IPS-20b (cell line): Measurements from ENCODE around the gene DNAJC11.
"Not testable (repeated sequence)": the region's sequence is repeated elsewhere in the genome, so short reads cannot be mapped to it uniquely, and the experiment has no call there.

ENCODE experiments used
- H3K27ac ChIP-seq: one replicate; pipeline ENCODE4 v1.5.1; 2013; ENCODE audit warnings: low read length
- H3K27me3 ChIP-seq: 2 replicates; pipeline ENCODE4 v1.6.1; 2013; ENCODE audit warnings: mild to moderate bottlenecking, low read length, inconsistent platforms; ENCODE audit not compliant: insufficient read depth
- H3K36me3 ChIP-seq: 2 replicates; pipeline ENCODE4 v1.6.1; 2013; ENCODE audit warnings: low read depth, mild to moderate bottlenecking, inconsistent platforms, low read length, moderate library complexity; ENCODE audit not compliant: insufficient read depth
- H3K4me1 ChIP-seq: 2 replicates; pipeline ENCODE4 v1.6.1; 2013; ENCODE audit warnings: mild to moderate bottlenecking, control low read depth, inconsistent platforms, low read length, moderate library complexity; ENCODE audit not compliant: insufficient read depth
- H3K4me3 ChIP-seq: 2 replicates; pipeline ENCODE4 v1.5.1; 2013; ENCODE audit warnings: mild to moderate bottlenecking, low read length, inconsistent platforms
- H3K9ac ChIP-seq: 2 replicates; pipeline ENCODE4 v1.6.1; 2013; ENCODE audit warnings: low read depth, mild to moderate bottlenecking, inconsistent platforms, low read length, moderate library complexity
- H3K9me3 ChIP-seq: 2 replicates; pipeline ENCODE4 v1.6.1; 2013; ENCODE audit warnings: mild to moderate bottlenecking, low read depth, low read length, inconsistent platforms; ENCODE audit not compliant: insufficient read depth

Gene DNAJC11

GRCh38 chr1:6672558-6672957 lies 29.1 kb downstream of the DNAJC11 start:
- no peaks in the 10 kb centered on the region for H3K4me1 ChIP-seq
- peaks cover 65% of the 10 kb centered on the region for H3K36me3 ChIP-seq
- no peak overlapping the region for H3K27ac ChIP-seq
- H3K9ac ChIP-seq: no peak overlapping the region
- H3K4me3 ChIP-seq: no peak overlapping the region
- H3K9me3 ChIP-seq: no peaks in the 10 kb centered on the region
- H3K27me3 ChIP-seq: no peaks in the 10 kb centered on the region

- Histone ChIP-seq H3K9me3 (no peaks in the 10 kb centered on the region), H3K4me3 (no peak overlapping the region), H3K27me3 (no peaks in the 10 kb centered on the region), H3K9ac (no peak overlapping the region), H3K36me3 (peaks cover 54% of the 10 kb centered on the region), H3K27ac (no peak overlapping the region), H3K4me1 (no peaks in the 10 kb centered on the region)
Observed at GRCh38 chr1:6668503-6668902, 33.1 kb downstream of the DNAJC11 start.

GRCh38 chr1:6667139-6667538 lies 34.5 kb downstream of the DNAJC11 start:
- Histone ChIP-seq H3K9me3 (no peaks in the 10 kb centered on the region), H3K27me3 (no peaks in the 10 kb centered on the region), H3K9ac (no peak overlapping the region), H3K36me3 (peaks cover 48% of the 10 kb centered on the region), H3K4me3 (no peak overlapping the region), H3K4me1 (no peaks in the 10 kb centered on the region), H3K27ac (no peak overlapping the region)

GRCh38 chr1:6666696-6667095 lies 34.9 kb downstream of the DNAJC11 start:
- no peak overlapping the region for H3K9ac ChIP-seq
- no peaks in the 10 kb centered on the region for H3K9me3 ChIP-seq
- H3K27me3 ChIP-seq: no peaks in the 10 kb centered on the region
- no peaks in the 10 kb centered on the region for H3K4me1 ChIP-seq
- H3K27ac ChIP-seq: no peak overlapping the region
- H3K4me3 ChIP-seq: no peak overlapping the region
- peaks cover 44% of the 10 kb centered on the region for H3K36me3 ChIP-seq

GRCh38 chr1:6662468-6662867 lies 39.1 kb downstream of the DNAJC11 start:
- H3K36me3 ChIP-seq: peaks cover 41% of the 10 kb centered on the region
- H3K9me3 ChIP-seq: not testable (repeated sequence)

GRCh38 chr1:6660415-6661049 lies 41.1 kb downstream of the DNAJC11 start:
- Histone ChIP-seq H3K9ac (no peak overlapping the region), H3K27me3 (no peaks in the 10 kb centered on the region), H3K9me3 (no peaks in the 10 kb centered on the region), H3K4me3 (no peak overlapping the region), H3K27ac (no peak overlapping the region), H3K4me1 (no peaks in the 10 kb centered on the region), H3K36me3 (peaks cover 34% of the 10 kb centered on the region)

More at GRCh38 chr1:6662468-6662867, 39.1 kb downstream of the DNAJC11 start:
- not testable (repeated sequence) for H3K27ac ChIP-seq, H3K27me3 ChIP-seq, H3K9ac ChIP-seq, H3K4me3 ChIP-seq, H3K4me1 ChIP-seq

GRCh38 chr1:6658359-6659060 lies 43.1 kb downstream of the DNAJC11 start:
- H3K27ac ChIP-seq: no peak overlapping the region
- no peaks in the 10 kb centered on the region for H3K9me3 ChIP-seq
- no peak overlapping the region for H3K4me3 ChIP-seq
- peaks cover 36% of the 10 kb centered on the region for H3K36me3 ChIP-seq
- H3K27me3 ChIP-seq: no peaks in the 10 kb centered on the region
- no peak overlapping the region for H3K9ac ChIP-seq
- no peaks in the 10 kb centered on the region for H3K4me1 ChIP-seq

- Histone ChIP-seq H3K4me3 (no peak overlapping the region), H3K36me3 (peaks cover 44% of the 10 kb centered on the region), H3K27me3 (no peaks in the 10 kb centered on the region), H3K9ac (no peak overlapping the region), H3K4me1 (no peaks in the 10 kb centered on the region), H3K9me3 (no peaks in the 10 kb centered on the region), H3K27ac (no peak overlapping the region)
Observed at GRCh38 chr1:6657138-6657537, 44.5 kb downstream of the DNAJC11 start.

GRCh38 chr1:6653436-6654290 lies 48.0 kb downstream of the DNAJC11 start:
- Histone ChIP-seq H3K9ac (no peak overlapping the region), H3K4me1 (no peaks in the 10 kb centered on the region), H3K27me3 (no peaks in the 10 kb centered on the region), H3K27ac (no peak overlapping the region), H3K4me3 (no peak overlapping the region), H3K36me3 (peaks cover 61% of the 10 kb centered on the region), H3K9me3 (no peaks in the 10 kb centered on the region)

GRCh38 chr1:6652986-6653385 lies 48.6 kb downstream of the DNAJC11 start:
- Histone ChIP-seq H3K9me3 (no peaks in the 10 kb centered on the region), H3K9ac (no peak overlapping the region), H3K36me3 (peaks cover 57% of the 10 kb centered on the region), H3K4me1 (no peaks in the 10 kb centered on the region), H3K27me3 (no peaks in the 10 kb centered on the region), H3K27ac (no peak overlapping the region), H3K4me3 (no peak overlapping the region)

GRCh38 chr1:6651909-6652308 lies 49.7 kb downstream of the DNAJC11 start:
- Histone ChIP-seq H3K9me3 (no peaks in the 10 kb centered on the region), H3K27ac (no peak overlapping the region), H3K36me3 (peaks cover 51% of the 10 kb centered on the region), H3K4me3 (no peak overlapping the region), H3K27me3 (no peaks in the 10 kb centered on the region), H3K9ac (no peak overlapping the region), H3K4me1 (no peaks in the 10 kb centered on the region)
